GM04504 (cell line): ENCODE data around the gene FNDC5.

Experiments used
- DNase-seq: peaks from one replicate; pipeline ENCODE4 v3.0.0-alpha.2; 2012; ENCODE audit warnings: low read depth

Gene FNDC5

GRCh38 chr1:32813941-32814739 lies 56.6 kb downstream of the FNDC5 start:
- DNase-seq: no peak
